ENCODE results near the gene UBE2R2.

DNA sequence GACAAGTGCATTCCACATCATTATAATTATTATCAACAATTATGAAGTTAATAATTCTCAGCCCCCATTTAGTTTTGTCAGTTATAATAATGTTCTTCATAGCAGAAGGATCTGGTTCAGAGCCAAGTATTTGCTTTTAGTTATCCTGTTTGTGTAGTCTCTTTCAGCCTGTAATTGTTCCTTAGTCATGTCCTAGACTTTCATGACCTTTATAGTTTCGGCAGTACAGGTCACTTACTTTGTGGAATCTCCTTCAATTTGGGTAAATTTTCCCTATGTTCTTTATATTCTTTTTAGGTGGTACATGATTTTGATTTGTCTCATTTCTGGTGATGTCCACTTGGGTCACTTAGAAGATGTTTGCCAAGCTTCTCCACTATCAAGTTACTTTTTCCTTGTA is 34.3 kb downstream of the UBE2R2 start:
- TF ChIP-seq, protein P1, sequence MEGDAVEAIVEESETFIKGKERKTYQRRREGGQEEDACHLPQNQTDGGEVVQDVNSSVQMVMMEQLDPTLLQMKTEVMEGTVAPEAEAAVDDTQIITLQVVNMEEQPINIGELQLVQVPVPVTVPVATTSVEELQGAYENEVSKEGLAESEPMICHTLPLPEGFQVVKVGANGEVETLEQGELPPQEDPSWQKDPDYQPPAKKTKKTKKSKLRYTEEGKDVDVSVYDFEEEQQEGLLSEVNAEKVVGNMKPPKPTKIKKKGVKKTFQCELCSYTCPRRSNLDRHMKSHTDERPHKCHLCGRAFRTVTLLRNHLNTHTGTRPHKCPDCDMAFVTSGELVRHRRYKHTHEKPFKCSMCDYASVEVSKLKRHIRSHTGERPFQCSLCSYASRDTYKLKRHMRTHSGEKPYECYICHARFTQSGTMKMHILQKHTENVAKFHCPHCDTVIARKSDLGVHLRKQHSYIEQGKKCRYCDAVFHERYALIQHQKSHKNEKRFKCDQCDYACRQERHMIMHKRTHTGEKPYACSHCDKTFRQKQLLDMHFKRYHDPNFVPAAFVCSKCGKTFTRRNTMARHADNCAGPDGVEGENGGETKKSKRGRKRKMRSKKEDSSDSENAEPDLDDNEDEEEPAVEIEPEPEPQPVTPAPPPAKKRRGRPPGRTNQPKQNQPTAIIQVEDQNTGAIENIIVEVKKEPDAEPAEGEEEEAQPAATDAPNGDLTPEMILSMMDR (IDR thresholded peaks at IDR 0.05 in 2 of 3, conservative IDR thresholded peaks at IDR 0.05 in 1 of 3; ENCODE audit: control insufficient read depth in 2 of 3, extremely low read depth in 1 of 3, insufficient read depth in 1 of 3, low read depth in 3 of 3, low read length in 3 of 3): no peak
- TF ChIP-seq RAD51 (IDR thresholded peaks at IDR 0.05) (no peak), CBX5 (IDR thresholded peaks at IDR 0.05; ENCODE audit: low read depth) (no peak), SUPT20H (IDR thresholded peaks at IDR 0.05; ENCODE audit: borderline replicate concordance, control insufficient read depth, low read depth, low read length) (no peak), EZH2 (IDR thresholded peaks at IDR 0.05; ENCODE audit: borderline replicate concordance, control insufficient read depth, low read depth, low read length) (no peak), CHD2 (IDR thresholded peaks at IDR 0.05; ENCODE audit: borderline replicate concordance, low read depth, low read length) (no peak), RFX5 (IDR thresholded peaks at IDR 0.05; ENCODE audit: low read depth, low read length) (no peak), JUND (IDR thresholded peaks at IDR 0.05; ENCODE audit: low read depth, low read length) (no peak), BHLHE40 (IDR thresholded peaks at IDR 0.05; ENCODE audit: borderline replicate concordance in 1 of 2, low read depth in 2 of 2, low read length in 1 of 2) (no peak), NFIC (IDR thresholded peaks at IDR 0.05; ENCODE audit: low read depth, low read length) (no peak), HDAC6 (IDR thresholded peaks at IDR 0.05; ENCODE audit: unreplicated experiment) (no peak), RCOR1 (conservative IDR thresholded peaks at IDR 0.05; ENCODE audit: low read depth, low read length) (no peak)
- TF ChIP-seq, protein P2, sequence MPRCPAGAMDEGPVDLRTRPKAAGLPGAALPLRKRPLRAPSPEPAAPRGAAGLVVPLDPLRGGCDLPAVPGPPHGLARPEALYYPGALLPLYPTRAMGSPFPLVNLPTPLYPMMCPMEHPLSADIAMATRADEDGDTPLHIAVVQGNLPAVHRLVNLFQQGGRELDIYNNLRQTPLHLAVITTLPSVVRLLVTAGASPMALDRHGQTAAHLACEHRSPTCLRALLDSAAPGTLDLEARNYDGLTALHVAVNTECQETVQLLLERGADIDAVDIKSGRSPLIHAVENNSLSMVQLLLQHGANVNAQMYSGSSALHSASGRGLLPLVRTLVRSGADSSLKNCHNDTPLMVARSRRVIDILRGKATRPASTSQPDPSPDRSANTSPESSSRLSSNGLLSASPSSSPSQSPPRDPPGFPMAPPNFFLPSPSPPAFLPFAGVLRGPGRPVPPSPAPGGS (IDR thresholded peaks at IDR 0.05; ENCODE audit: borderline replicate concordance, insufficient read depth, low read depth, low read length, poor library complexity, severe bottlenecking): no peak

Data from GM12878 (cell line).